ENCODE measurements around the gene ACSL3.

ACSL3 gene

DNA sequence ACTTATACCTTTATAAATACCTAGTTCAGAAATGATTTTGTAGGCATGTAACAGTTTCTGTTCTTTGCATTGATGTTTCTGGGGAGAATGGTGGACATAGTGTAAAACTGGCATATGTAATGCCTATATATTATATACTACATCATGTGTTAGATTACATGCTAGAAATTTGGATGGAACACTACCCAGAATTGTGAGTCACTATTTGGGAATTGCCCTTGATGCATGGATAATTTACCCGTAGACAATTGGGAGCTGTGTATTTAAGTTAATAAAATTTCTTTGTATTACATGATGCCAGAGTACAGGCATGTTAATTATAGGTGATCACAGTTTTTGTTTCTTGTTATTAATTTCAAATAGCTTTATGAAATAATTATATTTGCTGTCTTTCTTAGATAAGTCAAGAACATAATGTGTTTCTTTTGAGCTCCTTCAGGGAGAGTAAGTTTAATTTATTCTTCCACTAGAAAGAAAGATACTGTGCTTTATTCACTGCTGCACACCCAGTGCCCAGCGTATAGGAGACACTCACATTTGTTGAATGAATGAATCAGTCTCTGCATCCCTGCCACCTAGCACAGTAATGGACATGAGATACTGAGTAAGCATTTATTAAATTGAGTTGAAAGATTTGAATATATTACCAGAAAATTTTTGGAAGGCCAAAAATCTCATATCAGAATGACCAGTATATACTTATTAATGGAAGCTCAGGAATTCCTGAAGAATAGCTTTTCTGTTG is 16.9 kb downstream of the ACSL3 start:
- no peak for DNase-seq
- TF ChIP-seq, protein P1, sequence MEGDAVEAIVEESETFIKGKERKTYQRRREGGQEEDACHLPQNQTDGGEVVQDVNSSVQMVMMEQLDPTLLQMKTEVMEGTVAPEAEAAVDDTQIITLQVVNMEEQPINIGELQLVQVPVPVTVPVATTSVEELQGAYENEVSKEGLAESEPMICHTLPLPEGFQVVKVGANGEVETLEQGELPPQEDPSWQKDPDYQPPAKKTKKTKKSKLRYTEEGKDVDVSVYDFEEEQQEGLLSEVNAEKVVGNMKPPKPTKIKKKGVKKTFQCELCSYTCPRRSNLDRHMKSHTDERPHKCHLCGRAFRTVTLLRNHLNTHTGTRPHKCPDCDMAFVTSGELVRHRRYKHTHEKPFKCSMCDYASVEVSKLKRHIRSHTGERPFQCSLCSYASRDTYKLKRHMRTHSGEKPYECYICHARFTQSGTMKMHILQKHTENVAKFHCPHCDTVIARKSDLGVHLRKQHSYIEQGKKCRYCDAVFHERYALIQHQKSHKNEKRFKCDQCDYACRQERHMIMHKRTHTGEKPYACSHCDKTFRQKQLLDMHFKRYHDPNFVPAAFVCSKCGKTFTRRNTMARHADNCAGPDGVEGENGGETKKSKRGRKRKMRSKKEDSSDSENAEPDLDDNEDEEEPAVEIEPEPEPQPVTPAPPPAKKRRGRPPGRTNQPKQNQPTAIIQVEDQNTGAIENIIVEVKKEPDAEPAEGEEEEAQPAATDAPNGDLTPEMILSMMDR (IDR thresholded peaks at IDR 0.05; ENCODE audit: low read length) = no peak
- TF ChIP-seq EZH2 (optimal IDR thresholded peaks at IDR 0.05; ENCODE audit: low read depth, low read length) (no peak), EZH2phosphoT487 (IDR thresholded peaks at IDR 0.05; ENCODE audit: low read length) (no peak)
- Histone ChIP-seq H3K27me3 (replicated peaks; ENCODE audit: insufficient read depth, low read length) (no peaks in the 10 kb centered on the region), H3K4me1 (ENCODE audit: low read length) (no peaks in the 10 kb centered on the region), H3F3A (ENCODE audit: insufficient read depth, low read length) (no peaks in the 10 kb centered on the region), H4K20me1 (ENCODE audit: insufficient read depth, low read length) (peaks cover 11% of the 10 kb centered on the region; the same call in 1 of the 2 replicates), H3K9me3 (replicated peaks; ENCODE audit: insufficient read depth, low read length) (no peaks in the 10 kb centered on the region), H3K4me3 (ENCODE audit: low read length) (no peak overlapping the region), H3K4me2 (ENCODE audit: low read depth, low read length) (no peak overlapping the region), H3K79me2 (ENCODE audit: low read length) (peaks cover 97% of the 10 kb centered on the region), H3K36me3 (replicated peaks; ENCODE audit: insufficient read depth, low read length) (no peaks in the 10 kb centered on the region), H3K9ac (ENCODE audit: low read length) (no peak overlapping the region), H2AFZ (ENCODE audit: low read length) (no peak overlapping the region), H3K27ac (ENCODE audit: low read length) (no peak overlapping the region), H3K9me2 (replicated peaks; ENCODE audit: insufficient read depth, low read length) (no peaks in the 10 kb centered on the region)

DNA sequence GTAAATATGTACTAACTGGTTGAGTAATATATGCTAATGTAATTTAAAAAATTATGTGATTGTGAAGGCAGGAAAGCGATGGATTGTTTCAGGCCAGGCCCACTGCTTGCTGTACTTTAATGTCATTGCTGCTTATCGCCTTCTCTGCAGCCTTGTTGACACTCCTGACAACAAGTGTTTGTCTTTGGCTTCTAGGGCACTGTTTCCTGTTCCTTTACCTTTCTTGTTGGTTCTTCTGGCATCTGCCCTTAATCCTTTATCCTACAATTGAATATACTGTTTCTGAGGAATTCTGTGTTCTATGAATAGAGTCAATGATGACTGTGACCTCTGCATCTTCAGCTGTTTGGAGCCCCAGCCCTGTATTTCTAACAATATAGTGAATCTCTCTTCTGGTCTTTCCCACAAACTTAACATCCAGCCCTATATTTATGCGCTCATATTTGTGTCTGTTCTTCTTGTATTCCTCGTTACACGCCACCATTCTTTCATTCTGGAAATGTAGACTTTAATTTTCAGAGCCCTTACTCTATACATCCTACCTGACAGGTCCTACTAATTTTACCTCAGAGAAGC is 17.6 kb downstream of the ACSL3 start:
- Histone ChIP-seq H3K27me3 (replicated peaks; ENCODE audit: insufficient read depth, low read length) (no peaks in the 10 kb centered on the region), H3K4me3 (ENCODE audit: low read length) (no peak overlapping the region), H3K9ac (ENCODE audit: low read length) (no peak overlapping the region), H3F3A (ENCODE audit: insufficient read depth, low read length) (no peaks in the 10 kb centered on the region), H3K9me2 (replicated peaks; ENCODE audit: insufficient read depth, low read length) (no peaks in the 10 kb centered on the region), H2AFZ (ENCODE audit: low read length) (no peak overlapping the region), H3K9me3 (replicated peaks; ENCODE audit: insufficient read depth, low read length) (no peaks in the 10 kb centered on the region), H3K36me3 (replicated peaks; ENCODE audit: insufficient read depth, low read length) (no peaks in the 10 kb centered on the region), H4K20me1 (ENCODE audit: insufficient read depth, low read length) (peaks cover 11% of the 10 kb centered on the region; the same call in 1 of the 2 replicates), H3K27ac (ENCODE audit: low read length) (no peak overlapping the region), H3K4me2 (ENCODE audit: low read depth, low read length) (no peak overlapping the region), H3K4me1 (ENCODE audit: low read length) (no peaks in the 10 kb centered on the region), H3K79me2 (ENCODE audit: low read length) (peaks cover 96% of the 10 kb centered on the region)
- DNase-seq = no peak
- TF ChIP-seq, protein P1 (IDR thresholded peaks at IDR 0.05; ENCODE audit: low read length) = no peak
- no peak for TF ChIP-seq EZH2 (optimal IDR thresholded peaks at IDR 0.05; ENCODE audit: low read depth, low read length)
- TF ChIP-seq EZH2phosphoT487 (IDR thresholded peaks at IDR 0.05; ENCODE audit: low read length) = no peak

DNA sequence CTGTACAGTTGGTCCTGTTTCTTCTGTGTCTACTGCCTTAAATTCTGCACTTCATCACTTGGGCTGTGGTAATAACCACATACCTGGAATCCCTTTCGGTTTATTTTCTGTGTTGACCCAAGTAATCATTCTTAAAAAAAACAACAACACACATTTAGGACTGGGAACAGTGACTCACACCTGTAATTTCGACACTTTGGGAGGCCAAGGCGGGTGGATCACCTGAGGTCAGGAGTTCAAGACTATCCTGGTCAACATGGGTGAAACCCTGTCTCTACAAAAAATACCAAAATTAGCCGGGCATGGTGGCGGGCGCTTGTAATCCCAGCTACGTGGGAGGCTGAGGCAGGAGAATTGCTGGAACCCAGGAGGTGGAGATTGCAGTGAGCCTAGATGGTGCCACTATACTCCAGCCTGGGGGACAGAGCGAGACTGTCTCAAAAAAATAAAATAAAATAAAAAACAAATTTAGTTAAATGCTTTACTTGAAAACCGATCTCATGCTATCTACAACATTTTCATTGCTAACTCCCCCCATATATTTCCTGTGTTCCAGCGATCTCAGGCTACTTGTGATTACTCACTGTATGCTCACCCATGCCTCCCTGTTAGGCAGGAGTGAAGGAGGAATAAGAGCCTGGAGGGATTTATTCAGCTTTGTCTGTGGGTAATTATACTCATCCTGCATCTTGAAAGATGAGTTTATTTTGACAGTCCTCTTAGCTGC is 18.2 kb downstream of the ACSL3 start:
- Histone ChIP-seq H3K4me3 (ENCODE audit: low read length) (no peak overlapping the region), H3K36me3 (replicated peaks; ENCODE audit: insufficient read depth, low read length) (no peaks in the 10 kb centered on the region), H3K79me2 (ENCODE audit: low read length) (peaks cover 96% of the 10 kb centered on the region), H2AFZ (ENCODE audit: low read length) (no peak overlapping the region), H3F3A (ENCODE audit: insufficient read depth, low read length) (no peaks in the 10 kb centered on the region), H3K4me1 (ENCODE audit: low read length) (no peaks in the 10 kb centered on the region), H3K9me3 (replicated peaks; ENCODE audit: insufficient read depth, low read length) (no peaks in the 10 kb centered on the region), H3K9ac (ENCODE audit: low read length) (no peak overlapping the region), H3K9me2 (replicated peaks; ENCODE audit: insufficient read depth, low read length) (no peaks in the 10 kb centered on the region), H3K4me2 (ENCODE audit: low read depth, low read length) (no peak overlapping the region), H3K27me3 (replicated peaks; ENCODE audit: insufficient read depth, low read length) (no peaks in the 10 kb centered on the region), H3K27ac (ENCODE audit: low read length) (no peak overlapping the region), H4K20me1 (ENCODE audit: insufficient read depth, low read length) (peaks cover 11% of the 10 kb centered on the region; the same call in 1 of the 2 replicates)
- DNase-seq = no peak
- TF ChIP-seq EZH2phosphoT487 (IDR thresholded peaks at IDR 0.05; ENCODE audit: low read length) = no peak
- TF ChIP-seq, protein P1 (IDR thresholded peaks at IDR 0.05; ENCODE audit: low read length) = no peak
- TF ChIP-seq EZH2 (optimal IDR thresholded peaks at IDR 0.05; ENCODE audit: low read depth, low read length) = no peak

Data from MM.1S (cell line).